Activated B cell treated with CpG ODN at 0.5 μM for 24 hours (primary cell): ENCODE results near the gene CSNK1G1. TPM values are rescaled to one million over a fixed set of nuclear protein-coding genes. Genes with fewer than 3 reads are reported as not detected.
"Not testable (repeated sequence)": the region's sequence is repeated elsewhere in the genome, so short reads cannot be mapped to it uniquely, and the experiment has no call there.

Source experiments
- ATAC-seq: fragments of 200-7000 bp; cut with Tn5 transposase; one replicate; pipeline ENCODE4 v1.10.0; 2021; ENCODE audit warnings: low read depth, mild to moderate bottlenecking, moderate library complexity
- CTCF ChIA-PET: fragments of 350-600 bp; sonication (Branson Sonifier 250); formaldehyde crosslinking; loops from one replicate; lab custom pipeline; 2021; ENCODE audit warnings: antibody characterized with exemption; lab: Charles Lee
- POLR2A ChIA-PET: fragments of 350-600 bp; sonication (Branson Sonifier 250); formaldehyde crosslinking; loops from one replicate; lab custom pipeline; 2021; ENCODE audit warnings: antibody characterized with exemption; lab: Charles Lee
- DNase-seq: peaks from one replicate; pipeline ENCODE4 v3.0.0; 2022
- H3K27ac Mint-ChIP-seq: one replicate; pipeline ENCODE4 v1.8.0; 2020; ENCODE audit warnings: mixed read lengths
- H3K27me3 Mint-ChIP-seq: one replicate; pipeline ENCODE4 v1.8.0; 2021; ENCODE audit warnings: mixed read lengths
- H3K36me3 Mint-ChIP-seq: one replicate; pipeline ENCODE4 v1.8.0; 2021; ENCODE audit warnings: low read depth, mixed read lengths
- H3K4me1 Mint-ChIP-seq: one replicate; pipeline ENCODE4 v1.8.0; 2021; ENCODE audit warnings: mixed read lengths
- H3K4me3 Mint-ChIP-seq: one replicate; pipeline ENCODE4 v1.8.0; 2020; ENCODE audit warnings: mild to moderate bottlenecking, mixed read lengths
- H3K9me3 Mint-ChIP-seq: one replicate; pipeline ENCODE4 v1.8.0; 2020; ENCODE audit warnings: mixed read lengths
- CTCF ChIP-seq: fragments of 200-600 bp; IDR thresholded peaks from one replicate; pipeline ENCODE4 v1.8.0; 2022; ENCODE audit warnings: antibody characterized with exemption, mild to moderate bottlenecking
- intact Hi-C: fragments of 100-400 bp; cut with micrococcal nuclease; formaldehyde crosslinking; loops from one replicate; pipeline ENCODE4 v1.15.1; 2024
- total RNA-seq: library from RNA; stranded (reverse); gene quantifications from 2 replicates; pipeline ENCODE4 v1.2.3, GENCODE V29; 2022

The CSNK1G1 gene
- total RNA-seq, 1 donor from 2014 or later, result 26.6 TPM

GRCh38 chr15:64351265-64351664, 4.7 kb downstream of the CSNK1G1 start:
- CTCF ChIA-PET, result no interaction called here

GRCh38 chr15:64349375-64349774, 6.6 kb downstream of the CSNK1G1 start:
- Mint-ChIP-seq H3K9me3 (no peaks in the 10 kb centered on the region), H3K4me1 (peaks cover 5% of the 10 kb centered on the region), H3K4me3 (no peak overlapping the region), H3K36me3 (peaks cover 29% of the 10 kb centered on the region), H3K27ac (no peak overlapping the region), H3K27me3 (no peaks in the 10 kb centered on the region)
- DNase-seq (no peak), ATAC-seq (no peak)
- intact Hi-C loops, result no loop called here
- ChIA-PET CTCF (no interaction called here), POLR2A (no interaction called here)
- TF ChIP-seq CTCF, result no peak

More at GRCh38 chr15:64351265-64351664, 4.7 kb downstream of the CSNK1G1 start:
- Mint-ChIP-seq H3K9me3 (no peaks in the 10 kb centered on the region), H3K27ac (no peak overlapping the region), H3K27me3 (no peaks in the 10 kb centered on the region), H3K4me1 (peaks cover 11% of the 10 kb centered on the region), H3K36me3 (peaks cover 34% of the 10 kb centered on the region), H3K4me3 (no peak overlapping the region)
- TF ChIP-seq CTCF, result no peak
- DNase-seq, result no peak
- no peak for ATAC-seq
- intact Hi-C loops, result no loop called here
- POLR2A ChIA-PET, result interaction anchor here (0.7 kb wide), 1 partner anchor 36 kb away, joined by 3 read pairs; the partner anchor contains the start of gene TRIP4

- ATAC-seq (no peak), DNase-seq (no peak)
- TF ChIP-seq CTCF, result no peak
- Mint-ChIP-seq H3K27ac (no peak overlapping the region), H3K27me3 (no peaks in the 10 kb centered on the region), H3K36me3 (peaks cover 30% of the 10 kb centered on the region), H3K4me1 (peaks cover 5% of the 10 kb centered on the region), H3K4me3 (no peak overlapping the region), H3K9me3 (no peaks in the 10 kb centered on the region)
- POLR2A ChIA-PET, result no interaction called here
- CTCF ChIA-PET, result no interaction called here
- intact Hi-C loops, result no loop called here
Observed at GRCh38 chr15:64348455-64348854, 7.5 kb downstream of the CSNK1G1 start.

GRCh38 chr15:64346242-64346641, 9.7 kb downstream of the CSNK1G1 start:
- H3K36me3 Mint-ChIP-seq, result peaks cover 42% of the 10 kb centered on the region
- ATAC-seq, DNase-seq, H3K27me3 Mint-ChIP-seq, H3K4me3 Mint-ChIP-seq, H3K9me3 Mint-ChIP-seq, POLR2A ChIA-PET, intact Hi-C loops, CTCF ChIA-PET, H3K27ac Mint-ChIP-seq, H3K4me1 Mint-ChIP-seq: not testable (repeated sequence)

GRCh38 chr15:64344651-64345294, 11.2 kb downstream of the CSNK1G1 start:
- Mint-ChIP-seq H3K27me3 (no peaks in the 10 kb centered on the region), H3K9me3 (no peaks in the 10 kb centered on the region), H3K27ac (no peak overlapping the region), H3K4me3 (no peak overlapping the region), H3K36me3 (peaks cover 45% of the 10 kb centered on the region), H3K4me1 (peaks cover 5% of the 10 kb centered on the region)
- CTCF ChIA-PET, result no interaction called here
- DNase-seq (no peak), ATAC-seq (no peak)
- POLR2A ChIA-PET, result no interaction called here
- TF ChIP-seq CTCF, result no peak
- intact Hi-C loops, result no loop called here

GRCh38 chr15:64343841-64344240, 12.1 kb downstream of the CSNK1G1 start:
- no peak for TF ChIP-seq CTCF
- peaks cover 41% of the 10 kb centered on the region for H3K36me3 Mint-ChIP-seq
- no peaks in the 10 kb centered on the region for H3K9me3 Mint-ChIP-seq
- no peak overlapping the region for H3K4me3 Mint-ChIP-seq
- no peak for ATAC-seq
- intact Hi-C loops, result no loop called here
- H3K27ac Mint-ChIP-seq, result no peak overlapping the region
- POLR2A ChIA-PET, result no interaction called here
- DNase-seq, result no peak
- CTCF ChIA-PET, result no interaction called here
- H3K4me1 Mint-ChIP-seq, result peaks cover 5% of the 10 kb centered on the region
- no peaks in the 10 kb centered on the region for H3K27me3 Mint-ChIP-seq
